Ishikawa (cell line): ENCODE measurements around the gene PIEZO2.

Source experiments
- CEBPB ChIP-seq: IDR thresholded peaks from 2 replicates; pipeline ENCODE4 v1.6.1; 2012
- CREB1 ChIP-seq: IDR thresholded peaks from 2 replicates; pipeline ENCODE4 v1.6.1; 2012; ENCODE audit warnings: low read depth
- EP300 ChIP-seq: IDR thresholded peaks from 2 replicates; pipeline ENCODE4 v1.6.1; 2012; ENCODE audit warnings: borderline replicate concordance
- REST ChIP-seq: IDR thresholded peaks from 2 replicates; pipeline ENCODE4 v1.6.1; 2012; ENCODE audit warnings: low read depth, mild to moderate bottlenecking

GRCh38 chr18:10924290-10924689 is 225.1 kb downstream of the PIEZO2 start:
- no peak for TF ChIP-seq REST
- no peak for TF ChIP-seq CEBPB
- no peak for TF ChIP-seq CREB1
- no peak for TF ChIP-seq EP300
